Mesendoderm (in vitro differentiated cells): ENCODE data around the gene ADAMTS10.
A peak's percentile ranks its signal among the peaks of the same experiment; 100 is the strongest.
"Not testable (repeated sequence)": the region's sequence is repeated elsewhere in the genome, so short reads cannot be mapped to it uniquely, and the experiment has no call there.

Experiments used
- DNase-seq: peaks from one replicate; pipeline ENCODE4 v3.0.0; 2013
- H2AK5ac ChIP-seq: 2 replicates; pipeline ENCODE4 v1.6.1; 2013; ENCODE audit warnings: low read length, inconsistent platforms
- H2BK120ac ChIP-seq: 2 replicates; pipeline ENCODE4 v1.6.1; 2013; ENCODE audit warnings: low read depth, mild to moderate bottlenecking, low read length, moderate library complexity, mixed read lengths
- H2BK15ac ChIP-seq: replicated peaks from 2 replicates; pipeline ENCODE4 v1.6.1; 2013; ENCODE audit warnings: low read depth, mild to moderate bottlenecking, moderate library complexity
- H2BK5ac ChIP-seq: 2 replicates; pipeline ENCODE4 v1.6.1; 2013; ENCODE audit warnings: low read length, inconsistent platforms
- H3K18ac ChIP-seq: 2 replicates; pipeline ENCODE4 v1.6.1; 2013; ENCODE audit warnings: mild to moderate bottlenecking, low read length, mixed read lengths
- H3K23ac ChIP-seq: one replicate; pipeline ENCODE4 v1.6.1; 2013; ENCODE audit warnings: low read length
- H3K27ac ChIP-seq: 2 replicates; pipeline ENCODE4 v1.5.1; 2013; ENCODE audit warnings: low read depth, mild to moderate bottlenecking, inconsistent platforms, low read length, moderate library complexity
- H3K27me3 ChIP-seq: 2 replicates; pipeline ENCODE4 v1.6.1; 2013; ENCODE audit warnings: low read length, control low read depth, mild to moderate bottlenecking, inconsistent platforms; ENCODE audit not compliant: insufficient read depth, poor library complexity
- H3K36me3 ChIP-seq: 2 replicates; pipeline ENCODE4 v1.6.1; 2013; ENCODE audit warnings: low read length, inconsistent platforms; ENCODE audit not compliant: control insufficient read depth, insufficient read depth
- H3K4ac ChIP-seq: one replicate; pipeline ENCODE4 v1.6.1; 2013; ENCODE audit warnings: low read depth, mild to moderate bottlenecking, low read length, moderate library complexity
- H3K4me1 ChIP-seq: 2 replicates; pipeline ENCODE4 v1.6.1; 2013; ENCODE audit warnings: low read depth, low read length, inconsistent platforms; ENCODE audit not compliant: control insufficient read depth
- H3K4me2 ChIP-seq: 2 replicates; pipeline ENCODE4 v1.6.1; 2013; ENCODE audit warnings: low read length
- H3K4me3 ChIP-seq: 2 replicates; pipeline ENCODE4 v1.5.1; 2013; ENCODE audit warnings: mild to moderate bottlenecking, low read length
- H3K56ac ChIP-seq: one replicate; pipeline ENCODE4 v1.6.1; 2013; ENCODE audit warnings: low read length
- H3K79me1 ChIP-seq: 2 replicates; pipeline ENCODE4 v1.6.1; 2013; ENCODE audit warnings: low read length, inconsistent platforms
- H3K79me2 ChIP-seq: 2 replicates; pipeline ENCODE4 v1.6.1; 2013; ENCODE audit warnings: mild to moderate bottlenecking, low read length; ENCODE audit not compliant: control insufficient read depth, insufficient read depth
- H3K9ac ChIP-seq: 2 replicates; pipeline ENCODE4 v1.6.1; 2013; ENCODE audit warnings: low read length, inconsistent platforms
- H4K5ac ChIP-seq: one replicate; pipeline ENCODE4 v1.6.1; 2013; ENCODE audit warnings: low read length
- H4K8ac ChIP-seq: one replicate; pipeline ENCODE4 v1.6.1; 2013; ENCODE audit warnings: low read depth, mild to moderate bottlenecking, control low read depth, low read length, moderate library complexity
- WGBS: extraction: QIAGEN DNeasy Blood & Tissue Kit; methylation state at CpG from one replicate; pipeline ENCODE4 v1.1.7; 2013; ENCODE audit warnings: low lambda C conversion rate, missing lambda C conversion rate; ENCODE audit not compliant: insufficient coverage; ENCODE audit errors: extremely low coverage; 5-methylcytosine and 5-hydroxymethylcytosine counted together

ADAMTS10 gene

DNA sequence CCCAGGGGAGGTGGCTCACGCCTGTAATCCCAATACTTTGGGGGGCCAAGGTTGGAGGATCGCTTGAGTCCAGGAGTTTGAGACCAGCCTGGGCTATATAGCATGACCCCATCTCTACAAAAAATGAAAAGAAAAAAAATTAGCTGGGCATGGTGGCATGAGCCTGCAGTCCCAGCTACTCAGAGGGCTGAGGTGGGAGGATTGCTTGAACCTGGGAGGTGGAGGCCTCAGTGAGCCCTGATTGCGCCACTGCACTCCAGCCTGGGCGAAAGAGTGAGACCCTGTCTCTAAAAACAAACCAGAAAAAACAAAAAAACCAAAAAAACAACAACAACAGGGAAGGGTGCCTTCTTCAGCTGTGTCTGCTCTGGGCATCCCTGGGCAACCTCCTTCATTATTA is 32.8 kb downstream of the ADAMTS10 start:
- H3K4me1 ChIP-seq = peaks cover 4% of the 10 kb centered on the region
- H2BK120ac ChIP-seq = no peak overlapping the region
- no peak overlapping the region for H4K5ac ChIP-seq
- no CpG with 5 or more reads among the region's 4 CpGs for WGBS
- no peak overlapping the region for H3K27ac ChIP-seq
- H3K4me2 ChIP-seq = no peak overlapping the region
- no peaks in the 10 kb centered on the region for H3K36me3 ChIP-seq
- DNase-seq = no peak
- H3K56ac ChIP-seq = no peak overlapping the region
- H3K18ac ChIP-seq = no peak overlapping the region
- H3K9ac ChIP-seq = no peak overlapping the region
- no peak overlapping the region for H3K23ac ChIP-seq
- H3K79me2 ChIP-seq = no peaks in the 10 kb centered on the region
- no peak overlapping the region for H2BK15ac ChIP-seq
- no peak overlapping the region for H2BK5ac ChIP-seq
- no peak overlapping the region for H3K4me3 ChIP-seq
- H3K4ac ChIP-seq = no peak overlapping the region
- H2AK5ac ChIP-seq = no peak overlapping the region
- no peak overlapping the region for H4K8ac ChIP-seq
- H3K27me3 ChIP-seq = no peaks in the 10 kb centered on the region
- no peaks in the 10 kb centered on the region for H3K79me1 ChIP-seq

DNA sequence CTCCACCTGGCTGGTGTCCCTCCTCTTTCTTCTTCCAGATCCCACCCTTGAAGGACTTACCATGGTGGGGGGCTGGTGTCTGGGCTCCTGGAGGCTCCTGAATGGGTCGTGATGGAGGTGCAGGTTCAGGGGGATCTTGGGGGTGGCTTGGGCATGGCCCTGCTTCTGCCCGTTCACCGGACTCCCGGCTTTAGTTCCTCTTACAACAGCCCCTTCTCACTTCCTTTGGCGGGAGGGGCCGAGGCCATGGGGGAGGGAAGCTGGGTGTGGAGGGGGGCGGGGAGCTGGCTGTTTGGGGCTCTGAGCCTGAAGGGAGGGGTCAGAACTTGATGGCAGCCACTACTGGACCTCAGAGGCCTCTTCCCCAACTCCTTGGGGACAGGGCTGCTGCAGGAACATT is 33.3 kb downstream of the ADAMTS10 start, which contains the start of gene MYO1F:
Gene MYO1F, minus strand, starts transcription at position 196 of the 400 bp plus-strand sequence. Its CDS starts 133 bp downstream, at position 63.
- H3K79me2 ChIP-seq = no peaks in the 10 kb centered on the region

DNA sequence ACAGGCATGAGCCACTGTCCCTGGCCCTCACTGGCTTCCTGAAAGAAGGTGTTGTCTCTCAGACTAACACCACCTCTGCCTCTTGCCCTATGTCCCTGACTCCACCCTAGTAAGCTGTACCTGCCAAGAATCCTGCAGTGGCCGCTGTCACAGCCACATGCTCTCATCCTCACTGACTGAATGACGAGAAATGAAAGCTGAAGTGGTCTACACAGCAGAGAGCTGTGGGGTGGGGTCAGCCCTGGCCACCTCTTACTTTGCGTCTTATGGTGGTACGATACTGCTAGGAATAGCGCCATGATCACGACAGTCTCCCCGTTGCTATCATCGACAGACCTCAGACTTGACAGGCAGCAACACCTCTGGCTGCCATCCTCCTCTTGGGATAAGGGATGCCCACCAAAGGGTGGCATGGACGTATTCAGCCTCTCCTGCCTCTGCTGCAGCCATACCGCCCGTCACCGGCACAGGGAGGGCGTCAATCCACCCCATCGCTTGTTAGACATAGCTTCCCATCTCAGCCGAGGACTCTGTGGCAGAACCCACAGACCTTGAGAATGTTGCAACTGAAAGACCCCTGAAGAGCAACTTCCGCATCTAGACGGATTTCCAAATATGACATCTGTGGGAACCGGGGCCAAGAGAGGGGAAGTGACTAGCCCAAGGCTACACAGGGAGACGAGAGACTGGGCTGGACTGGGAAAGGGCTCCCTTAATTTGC is 34.1 kb downstream of the ADAMTS10 start:
- H3K27me3 ChIP-seq = no peaks in the 10 kb centered on the region
- H3K79me2 ChIP-seq = no peaks in the 10 kb centered on the region
- no peak overlapping the region for H2AK5ac ChIP-seq
- H3K27ac ChIP-seq = no peak overlapping the region
- H2BK120ac ChIP-seq = no peak overlapping the region
- no peak overlapping the region for H3K23ac ChIP-seq
- WGBS = no CpG with 5 or more reads among the region's 19 CpGs
- H4K8ac ChIP-seq = no peak overlapping the region
- peak overlapping the region; percentile 59 for H2BK5ac ChIP-seq
- no peak overlapping the region for H3K4me2 ChIP-seq
- H3K4ac ChIP-seq = no peak overlapping the region
- peak overlapping the region; percentile 64 for H3K56ac ChIP-seq
- no peak overlapping the region for H4K5ac ChIP-seq
- no peak overlapping the region for H3K18ac ChIP-seq
- no peak for DNase-seq
- no peak overlapping the region for H2BK15ac ChIP-seq
- H3K79me1 ChIP-seq = no peaks in the 10 kb centered on the region
- H3K36me3 ChIP-seq = no peaks in the 10 kb centered on the region
- no peak overlapping the region for H3K9ac ChIP-seq
- peaks cover 4% of the 10 kb centered on the region for H3K4me1 ChIP-seq
- no peak overlapping the region for H3K4me3 ChIP-seq

More for the DNA sequence above, 33.3 kb downstream of the ADAMTS10 start, which contains the start of gene MYO1F:
- H3K79me1 ChIP-seq = no peaks in the 10 kb centered on the region
- H3K27me3 ChIP-seq = no peaks in the 10 kb centered on the region
- no peak within 1 kb of the TSS for H3K23ac ChIP-seq
- H3K56ac ChIP-seq = peak within 1 kb of the TSS; percentile 64
- H3K36me3 ChIP-seq = no peaks in the 10 kb centered on the region
- no peak within 1 kb of the TSS for H3K4ac ChIP-seq
- no peak within 1 kb of the TSS for H2BK15ac ChIP-seq
- no peak for DNase-seq
- H3K9ac ChIP-seq = no peak within 1 kb of the TSS
- no peak within 1 kb of the TSS for H2AK5ac ChIP-seq
- H3K4me2 ChIP-seq = no peak within 1 kb of the TSS
- H2BK120ac ChIP-seq = no peak within 1 kb of the TSS
- no peak within 1 kb of the TSS for H4K8ac ChIP-seq
- H3K27ac ChIP-seq = no peak within 1 kb of the TSS
- no peak within 1 kb of the TSS for H4K5ac ChIP-seq
- peaks cover 4% of the 10 kb centered on the region for H3K4me1 ChIP-seq
- H2BK5ac ChIP-seq = peak within 1 kb of the TSS; percentile 59
- H3K18ac ChIP-seq = no peak within 1 kb of the TSS
- no CpG with 5 or more reads among the region's 7 CpGs for WGBS
- H3K4me3 ChIP-seq = no peak within 1 kb of the TSS

DNA sequence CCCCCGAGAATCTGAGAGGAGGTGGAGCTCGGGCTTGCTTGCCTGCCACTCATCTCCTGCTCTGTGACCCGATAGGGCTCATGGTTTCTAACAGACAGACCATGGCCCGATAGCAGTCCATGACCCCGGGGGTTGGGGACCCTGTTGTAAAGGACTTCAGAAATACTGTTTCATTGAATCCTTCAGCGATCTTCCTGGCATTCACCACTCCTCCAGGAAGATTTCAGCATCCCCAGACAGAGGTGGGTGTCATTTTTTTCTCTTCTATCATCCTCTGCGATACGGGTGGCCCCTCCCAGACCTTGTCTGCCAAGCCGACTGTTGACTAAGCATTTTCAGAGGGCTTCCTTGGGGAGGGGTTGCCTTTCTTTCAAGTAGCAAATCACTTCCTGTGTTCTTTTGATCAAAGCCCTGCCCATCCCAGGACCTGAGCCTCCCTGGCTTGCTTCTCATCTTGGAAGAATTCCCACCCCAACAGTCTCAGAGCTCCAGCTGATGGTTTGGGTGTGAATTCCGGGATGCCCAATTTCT is 35.0 kb downstream of the ADAMTS10 start:
- H2BK15ac ChIP-seq = no peak overlapping the region
- H2BK5ac ChIP-seq = no peak overlapping the region
- no peak overlapping the region for H3K27ac ChIP-seq
- H3K56ac ChIP-seq = peak overlapping the region; percentile 74
- peak overlapping the region; percentile 19 for H3K9ac ChIP-seq
- H3K27me3 ChIP-seq = no peaks in the 10 kb centered on the region
- H3K79me1 ChIP-seq = no peaks in the 10 kb centered on the region
- H3K4me1 ChIP-seq = peaks cover 4% of the 10 kb centered on the region
- H2BK120ac ChIP-seq = no peak overlapping the region
- H3K23ac ChIP-seq = no peak overlapping the region
- no peak overlapping the region for H3K18ac ChIP-seq
- no peak overlapping the region for H3K4ac ChIP-seq
- no peak overlapping the region for H4K5ac ChIP-seq
- no peaks in the 10 kb centered on the region for H3K36me3 ChIP-seq
- no peaks in the 10 kb centered on the region for H3K79me2 ChIP-seq
- H3K4me3 ChIP-seq = no peak overlapping the region
- peak; percentile 92 for DNase-seq
- no CpG with 5 or more reads among the region's 10 CpGs for WGBS
- no peak overlapping the region for H3K4me2 ChIP-seq
- H2AK5ac ChIP-seq = no peak overlapping the region
- no peak overlapping the region for H4K8ac ChIP-seq

DNA sequence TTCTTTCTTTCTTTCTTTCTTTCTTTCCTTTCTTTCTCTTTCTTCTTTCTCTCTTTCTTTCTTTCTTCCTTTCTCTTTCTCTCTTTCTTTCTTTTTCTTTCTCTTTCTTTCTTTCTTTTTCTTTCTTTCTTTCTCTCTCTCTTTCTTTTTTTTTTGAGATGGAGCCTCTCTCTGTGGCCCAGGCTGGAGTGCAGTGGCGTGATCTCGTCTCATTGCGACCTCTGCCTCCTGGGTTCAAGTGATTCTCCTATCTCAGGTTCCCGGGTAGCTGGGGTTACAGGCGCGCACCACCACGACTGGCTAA is 35.9 kb downstream of the ADAMTS10 start:
- not testable (repeated sequence) for H3K56ac ChIP-seq, H3K23ac ChIP-seq, H4K5ac ChIP-seq, DNase-seq, H3K4me1 ChIP-seq, H3K18ac ChIP-seq, H2BK5ac ChIP-seq, H2BK120ac ChIP-seq, H3K27me3 ChIP-seq, H3K4me2 ChIP-seq, H3K9ac ChIP-seq, H3K27ac ChIP-seq, H3K36me3 ChIP-seq, H3K79me2 ChIP-seq, H3K4me3 ChIP-seq, H4K8ac ChIP-seq, H3K79me1 ChIP-seq, H2AK5ac ChIP-seq, H2BK15ac ChIP-seq, H3K4ac ChIP-seq
- WGBS = no CpG with 5 or more reads among the region's 7 CpGs

DNA sequence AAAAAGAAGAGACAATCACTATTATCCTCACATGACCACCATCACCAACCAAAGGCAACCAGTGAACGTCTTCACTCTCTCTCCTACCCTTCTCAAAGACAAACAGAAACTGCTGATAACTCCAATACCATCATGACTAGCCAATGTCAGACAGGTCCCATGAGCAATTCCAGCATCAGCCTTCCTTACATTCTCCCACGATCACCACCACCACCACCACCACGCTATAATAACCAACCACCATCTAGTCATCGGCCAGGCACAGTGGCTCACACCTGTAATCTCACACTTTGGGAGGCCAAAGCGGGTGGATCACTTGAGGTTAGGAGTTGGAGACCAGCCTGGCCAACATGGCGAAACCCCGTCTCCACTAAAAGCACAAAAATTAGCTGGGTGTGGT is 37.2 kb downstream of the ADAMTS10 start:
- Histone ChIP-seq H3K79me1 (no peaks in the 10 kb centered on the region), H2BK5ac (no peak overlapping the region), H4K8ac (no peak overlapping the region), H3K4me1 (peaks cover 4% of the 10 kb centered on the region), H3K79me2 (no peaks in the 10 kb centered on the region), H4K5ac (no peak overlapping the region), H3K4me2 (no peak overlapping the region), H3K18ac (no peak overlapping the region), H3K27me3 (no peaks in the 10 kb centered on the region), H3K4ac (no peak overlapping the region), H2BK120ac (no peak overlapping the region), H3K23ac (no peak overlapping the region), H3K56ac (no peak overlapping the region), H3K4me3 (no peak overlapping the region), H3K27ac (no peak overlapping the region), H2AK5ac (no peak overlapping the region), H3K36me3 (no peaks in the 10 kb centered on the region), H3K9ac (no peak overlapping the region), H2BK15ac (no peak overlapping the region)
- no peak for DNase-seq
- WGBS = no CpG with 5 or more reads among the region's 7 CpGs
